Neural progenitor cell (in vitro differentiated cells): Measurements from ENCODE around the gene GALK1.

Experiments
- CTCF ChIP-seq: fragments of 200-600 bp; sonication (generic); IDR thresholded peaks from 2 replicates; pipeline ENCODE4 v1.5.1; 2017; ENCODE audit warnings: antibody characterized with exemption, mild to moderate bottlenecking
- EZH2 ChIP-seq: fragments of 200-600 bp; sonication (generic); IDR thresholded peaks from 2 replicates; pipeline ENCODE4 v1.6.1; 2017; ENCODE audit warnings: antibody characterized with exemption, mild to moderate bottlenecking, moderate library complexity

- no peak for TF ChIP-seq CTCF
- TF ChIP-seq EZH2, result no peak
Observed at GRCh38 chr17:75777296-75777922, 12.4 kb upstream of the GALK1 start.
